Colonic mucosa (tissue), 4 donors: ENCODE data around the gene PHF21A. TPM values are rescaled to one million over a fixed set of nuclear protein-coding genes. Genes with fewer than 3 reads are reported as not detected.

ENCODE experiments used
- DNase-seq: peaks from one replicate; pipeline ENCODE4 v3.0.0-alpha.2; 2020
- H3K27ac ChIP-seq: fragments of 200-600 bp; one replicate; pipeline ENCODE4 v1.8.0; 2021
- H3K27me3 ChIP-seq: fragments of 200-600 bp; one replicate; pipeline ENCODE4 v1.8.0; 2021
- H3K36me3 ChIP-seq: fragments of 200-600 bp; one replicate; pipeline ENCODE4 v1.8.0; 2021
- H3K4me1 ChIP-seq: fragments of 200-600 bp; one replicate; pipeline ENCODE4 v1.8.0; 2021; ENCODE audit warnings: mild to moderate bottlenecking
- H3K4me3 ChIP-seq: fragments of 200-600 bp; one replicate; pipeline ENCODE4 v1.8.0; 2021
- H3K9ac ChIP-seq, 2 donors: one replicate each; pipeline ENCODE4 v1.7.0; 2013; ENCODE audit warnings: control low read depth in 2 of 2, low read depth in 2 of 2, low read length in 2 of 2
- H3K9me3 ChIP-seq: fragments of 200-600 bp; one replicate; pipeline ENCODE4 v1.8.0; 2021
- CTCF ChIP-seq: fragments of 200-600 bp; IDR thresholded peaks from one replicate; pipeline ENCODE4 v1.8.0; 2022; ENCODE audit warnings: antibody characterized with exemption, mild to moderate bottlenecking
- intact Hi-C: fragments of 100-400 bp; cut with DNase I; formaldehyde crosslinking; loops from one replicate; pipeline ENCODE4 v1.14.1; 2022
- total RNA-seq, 2 donors: library from RNA; stranded (reverse); fragmentation: NEBNext Ultra II Directional in 1 of 2; extraction: Animal tissue kit (Norgen Biotek cat#: 25700) in 1 of 2; gene quantifications; one replicate each; pipeline ENCODE4 v1.2.1, GENCODE V29; 2021
- donor health status: healthy.
- donor health status: DM: no; HTN: no; CAD: no.
- donor health status: DM: no; HTN: no; CAD: no.

PHF21A gene
- total RNA-seq, 2 donors from 2014 or later = 17.0 to 19.1 TPM

GRCh38 chr11:45932217-45932616, 189.0 kb downstream of the PHF21A start:
- Histone ChIP-seq H3K4me3 (no peak overlapping the region), H3K9ac (no peak overlapping the region), H3K27me3 (no peaks in the 10 kb centered on the region), H3K27ac (no peak overlapping the region), H3K36me3 (no peaks in the 10 kb centered on the region), H3K4me1 (no peaks in the 10 kb centered on the region), H3K9me3 (no peaks in the 10 kb centered on the region)
- no peak for TF ChIP-seq CTCF
- DNase-seq = no peak
- intact Hi-C loops = no loop called here

- no peaks in the 10 kb centered on the region for H3K36me3 ChIP-seq
- no peaks in the 10 kb centered on the region for H3K27me3 ChIP-seq
- H3K4me1 ChIP-seq = no peaks in the 10 kb centered on the region
- no peak overlapping the region for H3K9ac ChIP-seq
- no peak overlapping the region for H3K27ac ChIP-seq
- intact Hi-C loops = no loop called here
- H3K4me3 ChIP-seq = no peak overlapping the region
- TF ChIP-seq CTCF = no peak
- DNase-seq = no peak
- no peaks in the 10 kb centered on the region for H3K9me3 ChIP-seq
Measured at GRCh38 chr11:45931739-45932138, 189.5 kb downstream of the PHF21A start.

GRCh38 chr11:45930951-45931570, 190.2 kb downstream of the PHF21A start:
- DNase-seq = no peak
- intact Hi-C loops = no loop called here
- no peaks in the 10 kb centered on the region for H3K9me3 ChIP-seq
- no peaks in the 10 kb centered on the region for H3K36me3 ChIP-seq
- no peak for TF ChIP-seq CTCF
- H3K27ac ChIP-seq = no peak overlapping the region
- H3K4me3 ChIP-seq = no peak overlapping the region
- H3K9ac ChIP-seq = no peak overlapping the region
- H3K4me1 ChIP-seq = no peaks in the 10 kb centered on the region
- H3K27me3 ChIP-seq = no peaks in the 10 kb centered on the region

- Histone ChIP-seq H3K36me3 (no peaks in the 10 kb centered on the region), H3K9ac (no peak overlapping the region), H3K9me3 (no peaks in the 10 kb centered on the region), H3K4me3 (no peak overlapping the region), H3K27me3 (no peaks in the 10 kb centered on the region), H3K4me1 (no peaks in the 10 kb centered on the region), H3K27ac (no peak overlapping the region)
- intact Hi-C loops = no loop called here
- peak; percentile 74 for DNase-seq
- TF ChIP-seq CTCF = no peak
Measured at GRCh38 chr11:45930031-45930794, 191.0 kb downstream of the PHF21A start.

GRCh38 chr11:45929486-45930030, 191.7 kb downstream of the PHF21A start:
- Histone ChIP-seq H3K9me3 (no peaks in the 10 kb centered on the region), H3K9ac (no peak overlapping the region), H3K4me3 (no peak overlapping the region), H3K36me3 (no peaks in the 10 kb centered on the region), H3K4me1 (no peaks in the 10 kb centered on the region), H3K27me3 (no peaks in the 10 kb centered on the region), H3K27ac (no peak overlapping the region)
- no peak for DNase-seq
- intact Hi-C loops = no loop called here
- TF ChIP-seq CTCF = no peak
